Fibroblast of lung (primary cell): ENCODE measurements around the gene VASN. TPM values are rescaled to one million over a fixed set of nuclear protein-coding genes. Genes with fewer than 3 reads are reported as not detected.
A peak's percentile ranks its signal among the peaks of the same experiment; 100 is the strongest.

Source experiments
- DNase-seq, 2 donors: peaks; one replicate each; pipeline versions ENCODE4 v3.0.0 to v3.0.0-alpha.2; 2010; ENCODE audit warnings: low read depth in 2 of 2
- H2AFZ ChIP-seq: 2 replicates; pipeline ENCODE4 v1.5.1; 2012; ENCODE audit warnings: low read length, control low read depth, inconsistent platforms
- H3K27ac ChIP-seq: 2 replicates; pipeline ENCODE4 v1.5.1; 2011; ENCODE audit warnings: low read length, control low read depth; ENCODE audit not compliant: insufficient read depth
- H3K27me3 ChIP-seq: 2 replicates; pipeline ENCODE4 v1.5.1; 2011; ENCODE audit warnings: mild to moderate bottlenecking, low read length; ENCODE audit not compliant: control insufficient read depth, insufficient read depth
- H3K36me3 ChIP-seq: 2 replicates; pipeline ENCODE4 v1.5.1; 2011; ENCODE audit warnings: low read length; ENCODE audit not compliant: control insufficient read depth, insufficient read depth
- H3K4me1 ChIP-seq: 2 replicates; pipeline ENCODE4 v1.5.1; 2011; ENCODE audit warnings: low read length; ENCODE audit not compliant: control insufficient read depth, insufficient read depth; ENCODE audit errors: extremely low read depth
- H3K4me2 ChIP-seq: 2 replicates; pipeline ENCODE4 v1.5.1; 2011; ENCODE audit warnings: low read length, control low read depth; ENCODE audit not compliant: insufficient read depth; ENCODE audit errors: extremely low read depth
- H3K4me3 ChIP-seq, 4 experiments: fragments of 200-600 bp in 1 of 4; sonication (generic) in 1 of 4; replicated peaks in 1 of 4; 2 replicates each; pipeline ENCODE4 v1.5.1; 2011 to 2016; ENCODE audit warnings: low read length in 4 of 4, low read depth in 3 of 4, mild to moderate bottlenecking in 3 of 4, control low read depth in 2 of 4, inconsistent platforms in 1 of 4, mixed read lengths in 1 of 4; ENCODE audit not compliant: insufficient read depth in 1 of 4; ENCODE audit errors: control extremely low read depth in 1 of 4
- H3K79me2 ChIP-seq: 2 replicates; pipeline ENCODE4 v1.5.1; 2012; ENCODE audit warnings: mild to moderate bottlenecking, low read length, inconsistent platforms; ENCODE audit not compliant: control insufficient read depth, insufficient read depth
- H3K9ac ChIP-seq: 2 replicates; pipeline ENCODE4 v1.5.1; 2011; ENCODE audit warnings: mild to moderate bottlenecking, low read length, control low read depth; ENCODE audit not compliant: insufficient read depth
- H3K9me3 ChIP-seq: 2 replicates; pipeline ENCODE4 v1.5.1; 2012; ENCODE audit warnings: low read depth, low read length; ENCODE audit not compliant: control insufficient read depth, insufficient read depth
- H4K20me1 ChIP-seq: 2 replicates; pipeline ENCODE4 v1.5.1; 2011; ENCODE audit warnings: low read length; ENCODE audit not compliant: control insufficient read depth, insufficient read depth; ENCODE audit errors: extremely low read depth
- EZH2 ChIP-seq: IDR thresholded peaks from 2 replicates; pipeline ENCODE4 v1.5.1; 2012; ENCODE audit warnings: low read length, control low read depth, mild to moderate bottlenecking; ENCODE audit errors: missing control alignments
- polyA plus RNA-seq, 2 donors: library from polyadenylated mRNA; depleted of rRNA in 1 of 2; stranded (reverse) in 1 of 2; unstranded in 1 of 2; fragments of >200 nt; gene quantifications; 2 replicates each; pipeline ENCODE4 v1.2.1, GENCODE V29; 2011 to 2012; ENCODE audit warnings: missing spikeins in 1 of 2
- total RNA-seq: library from RNA; depleted of rRNA; stranded (reverse); fragments of >200 nt; gene quantifications from 2 replicates; pipeline ENCODE4 v1.2.1, GENCODE V29; 2014
- TF ChIP-seq, protein P1 (sequence below), 2 donors: IDR thresholded peaks in 1 of 2; conservative IDR thresholded peaks in 1 of 2; 1 replicate in 1 of 2; 2 replicates in 1 of 2; pipeline ENCODE4 v1.5.1; 2011 to 2012; ENCODE audit warnings: low read length in 2 of 2, control low read depth in 1 of 2, inconsistent platforms in 1 of 2, low read depth in 1 of 2, mild to moderate bottlenecking in 1 of 2

VASN gene
- total and polyA plus RNA-seq, 2 donors (not counting 1 experiment from before 2014, with no cell fraction given) = 61.9 to 79.4 TPM

DNA sequence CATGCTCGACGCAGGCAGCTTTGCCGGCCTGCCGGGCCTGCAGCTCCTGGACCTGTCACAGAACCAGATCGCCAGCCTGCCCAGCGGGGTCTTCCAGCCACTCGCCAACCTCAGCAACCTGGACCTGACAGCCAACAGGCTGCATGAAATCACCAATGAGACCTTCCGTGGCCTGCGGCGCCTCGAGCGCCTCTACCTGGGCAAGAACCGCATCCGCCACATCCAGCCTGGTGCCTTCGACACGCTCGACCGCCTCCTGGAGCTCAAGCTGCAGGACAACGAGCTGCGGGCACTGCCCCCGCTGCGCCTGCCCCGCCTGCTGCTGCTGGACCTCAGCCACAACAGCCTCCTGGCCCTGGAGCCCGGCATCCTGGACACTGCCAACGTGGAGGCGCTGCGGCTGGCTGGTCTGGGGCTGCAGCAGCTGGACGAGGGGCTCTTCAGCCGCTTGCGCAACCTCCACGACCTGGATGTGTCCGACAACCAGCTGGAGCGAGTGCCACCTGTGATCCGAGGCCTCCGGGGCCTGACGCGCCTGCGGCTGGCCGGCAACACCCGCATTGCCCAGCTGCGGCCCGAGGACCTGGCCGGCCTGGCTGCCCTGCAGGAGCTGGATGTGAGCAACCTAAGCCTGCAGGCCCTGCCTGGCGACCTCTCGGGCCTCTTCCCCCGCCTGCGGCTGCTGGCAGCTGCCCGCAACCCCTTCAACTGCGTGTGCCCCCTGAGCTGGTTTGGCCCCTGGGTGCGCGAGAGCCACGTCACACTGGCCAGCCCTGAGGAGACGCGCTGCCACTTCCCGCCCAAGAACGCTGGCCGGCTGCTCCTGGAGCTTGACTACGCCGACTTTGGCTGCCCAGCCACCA, 9.7 kb downstream of the VASN start:
- Histone ChIP-seq H3K4me1 (peaks cover 50% of the 10 kb centered on the region), H3K79me2 (peaks cover 60% of the 10 kb centered on the region), H3K4me3 (no peak overlapping the region), H3K9me3 (no peaks in the 10 kb centered on the region), H3K36me3 (peaks cover 42% of the 10 kb centered on the region), H2AFZ (no peak overlapping the region), H3K27me3 (no peaks in the 10 kb centered on the region), H3K9ac (no peak overlapping the region), H3K4me2 (no peak overlapping the region), H4K20me1 (no peaks in the 10 kb centered on the region), H3K27ac (no peak overlapping the region)
- no peak for DNase-seq
- no peak for TF ChIP-seq EZH2
- TF ChIP-seq, protein P1, sequence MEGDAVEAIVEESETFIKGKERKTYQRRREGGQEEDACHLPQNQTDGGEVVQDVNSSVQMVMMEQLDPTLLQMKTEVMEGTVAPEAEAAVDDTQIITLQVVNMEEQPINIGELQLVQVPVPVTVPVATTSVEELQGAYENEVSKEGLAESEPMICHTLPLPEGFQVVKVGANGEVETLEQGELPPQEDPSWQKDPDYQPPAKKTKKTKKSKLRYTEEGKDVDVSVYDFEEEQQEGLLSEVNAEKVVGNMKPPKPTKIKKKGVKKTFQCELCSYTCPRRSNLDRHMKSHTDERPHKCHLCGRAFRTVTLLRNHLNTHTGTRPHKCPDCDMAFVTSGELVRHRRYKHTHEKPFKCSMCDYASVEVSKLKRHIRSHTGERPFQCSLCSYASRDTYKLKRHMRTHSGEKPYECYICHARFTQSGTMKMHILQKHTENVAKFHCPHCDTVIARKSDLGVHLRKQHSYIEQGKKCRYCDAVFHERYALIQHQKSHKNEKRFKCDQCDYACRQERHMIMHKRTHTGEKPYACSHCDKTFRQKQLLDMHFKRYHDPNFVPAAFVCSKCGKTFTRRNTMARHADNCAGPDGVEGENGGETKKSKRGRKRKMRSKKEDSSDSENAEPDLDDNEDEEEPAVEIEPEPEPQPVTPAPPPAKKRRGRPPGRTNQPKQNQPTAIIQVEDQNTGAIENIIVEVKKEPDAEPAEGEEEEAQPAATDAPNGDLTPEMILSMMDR (conservative IDR thresholded peaks at IDR 0.05 in 1 of 2, IDR thresholded peaks at IDR 0.05 in 1 of 2; ENCODE audit: low read depth in 1 of 2, low read length in 2 of 2) = no peak

DNA sequence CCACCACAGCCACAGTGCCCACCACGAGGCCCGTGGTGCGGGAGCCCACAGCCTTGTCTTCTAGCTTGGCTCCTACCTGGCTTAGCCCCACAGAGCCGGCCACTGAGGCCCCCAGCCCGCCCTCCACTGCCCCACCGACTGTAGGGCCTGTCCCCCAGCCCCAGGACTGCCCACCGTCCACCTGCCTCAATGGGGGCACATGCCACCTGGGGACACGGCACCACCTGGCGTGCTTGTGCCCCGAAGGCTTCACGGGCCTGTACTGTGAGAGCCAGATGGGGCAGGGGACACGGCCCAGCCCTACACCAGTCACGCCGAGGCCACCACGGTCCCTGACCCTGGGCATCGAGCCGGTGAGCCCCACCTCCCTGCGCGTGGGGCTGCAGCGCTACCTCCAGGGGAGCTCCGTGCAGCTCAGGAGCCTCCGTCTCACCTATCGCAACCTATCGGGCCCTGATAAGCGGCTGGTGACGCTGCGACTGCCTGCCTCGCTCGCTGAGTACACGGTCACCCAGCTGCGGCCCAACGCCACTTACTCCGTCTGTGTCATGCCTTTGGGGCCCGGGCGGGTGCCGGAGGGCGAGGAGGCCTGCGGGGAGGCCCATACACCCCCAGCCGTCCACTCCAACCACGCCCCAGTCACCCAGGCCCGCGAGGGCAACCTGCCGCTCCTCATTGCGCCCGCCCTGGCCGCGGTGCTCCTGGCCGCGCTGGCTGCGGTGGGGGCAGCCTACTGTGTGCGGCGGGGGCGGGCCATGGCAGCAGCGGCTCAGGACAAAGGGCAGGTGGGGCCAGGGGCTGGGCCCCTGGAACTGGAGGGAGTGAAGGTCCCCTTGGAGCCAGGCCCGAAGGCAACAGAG, 10.5 kb downstream of the VASN start:
- TF ChIP-seq, protein P1 (conservative IDR thresholded peaks at IDR 0.05 in 1 of 2, IDR thresholded peaks at IDR 0.05 in 1 of 2; ENCODE audit: low read depth in 1 of 2, low read length in 2 of 2) = no peak
- TF ChIP-seq EZH2 = no peak
- peaks cover 51% of the 10 kb centered on the region for H3K4me1 ChIP-seq
- no peak overlapping the region for H3K4me3 ChIP-seq
- peaks cover 42% of the 10 kb centered on the region for H3K36me3 ChIP-seq
- H3K79me2 ChIP-seq = peaks cover 51% of the 10 kb centered on the region
- no peak for DNase-seq
- H3K27me3 ChIP-seq = no peaks in the 10 kb centered on the region
- H3K9ac ChIP-seq = no peak overlapping the region
- no peaks in the 10 kb centered on the region for H3K9me3 ChIP-seq
- H4K20me1 ChIP-seq = no peaks in the 10 kb centered on the region
- peak overlapping the region; percentile 71 for H3K27ac ChIP-seq
- H3K4me2 ChIP-seq = no peak overlapping the region
- H2AFZ ChIP-seq = no peak overlapping the region

DNA sequence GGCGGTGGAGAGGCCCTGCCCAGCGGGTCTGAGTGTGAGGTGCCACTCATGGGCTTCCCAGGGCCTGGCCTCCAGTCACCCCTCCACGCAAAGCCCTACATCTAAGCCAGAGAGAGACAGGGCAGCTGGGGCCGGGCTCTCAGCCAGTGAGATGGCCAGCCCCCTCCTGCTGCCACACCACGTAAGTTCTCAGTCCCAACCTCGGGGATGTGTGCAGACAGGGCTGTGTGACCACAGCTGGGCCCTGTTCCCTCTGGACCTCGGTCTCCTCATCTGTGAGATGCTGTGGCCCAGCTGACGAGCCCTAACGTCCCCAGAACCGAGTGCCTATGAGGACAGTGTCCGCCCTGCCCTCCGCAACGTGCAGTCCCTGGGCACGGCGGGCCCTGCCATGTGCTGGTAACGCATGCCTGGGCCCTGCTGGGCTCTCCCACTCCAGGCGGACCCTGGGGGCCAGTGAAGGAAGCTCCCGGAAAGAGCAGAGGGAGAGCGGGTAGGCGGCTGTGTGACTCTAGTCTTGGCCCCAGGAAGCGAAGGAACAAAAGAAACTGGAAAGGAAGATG, 11.2 kb downstream of the VASN start:
- no peak for DNase-seq
- H3K79me2 ChIP-seq = peaks cover 44% of the 10 kb centered on the region
- peak overlapping the region; percentile 8 for H3K9ac ChIP-seq
- no peaks in the 10 kb centered on the region for H4K20me1 ChIP-seq
- no peak overlapping the region for H3K4me3 ChIP-seq
- H2AFZ ChIP-seq = no peak overlapping the region
- H3K36me3 ChIP-seq = peaks cover 42% of the 10 kb centered on the region
- peak overlapping the region; percentile 71 for H3K27ac ChIP-seq
- no peaks in the 10 kb centered on the region for H3K9me3 ChIP-seq
- no peak overlapping the region for H3K4me2 ChIP-seq
- H3K27me3 ChIP-seq = no peaks in the 10 kb centered on the region
- TF ChIP-seq EZH2 = no peak
- TF ChIP-seq, protein P1 (conservative IDR thresholded peaks at IDR 0.05 in 1 of 2, IDR thresholded peaks at IDR 0.05 in 1 of 2; ENCODE audit: low read depth in 1 of 2, low read length in 2 of 2) = no peak
- H3K4me1 ChIP-seq = peaks cover 51% of the 10 kb centered on the region
